Endothelial cell of umbilical vein (primary cell): Measurements from ENCODE around the gene LRRC27.

Experiments
- CTCF ChIP-seq, 2 donors: IDR thresholded peaks; 1 replicate in 1 of 2; 2 replicates in 1 of 2; pipeline ENCODE4 v1.5.1; 2011; ENCODE audit warnings: low read length in 2 of 2, mild to moderate bottlenecking in 2 of 2, moderate library complexity in 2 of 2, control low read depth in 1 of 2, inconsistent platforms in 1 of 2, low read depth in 1 of 2; ENCODE audit not compliant: insufficient read depth in 1 of 2; ENCODE audit errors: extremely low read depth in 1 of 2
- TF ChIP-seq, protein P1 (sequence below): IDR thresholded peaks from 2 replicates; pipeline ENCODE4 v1.6.1; 2011; ENCODE audit not compliant: insufficient read depth, insufficient read length

DNA sequence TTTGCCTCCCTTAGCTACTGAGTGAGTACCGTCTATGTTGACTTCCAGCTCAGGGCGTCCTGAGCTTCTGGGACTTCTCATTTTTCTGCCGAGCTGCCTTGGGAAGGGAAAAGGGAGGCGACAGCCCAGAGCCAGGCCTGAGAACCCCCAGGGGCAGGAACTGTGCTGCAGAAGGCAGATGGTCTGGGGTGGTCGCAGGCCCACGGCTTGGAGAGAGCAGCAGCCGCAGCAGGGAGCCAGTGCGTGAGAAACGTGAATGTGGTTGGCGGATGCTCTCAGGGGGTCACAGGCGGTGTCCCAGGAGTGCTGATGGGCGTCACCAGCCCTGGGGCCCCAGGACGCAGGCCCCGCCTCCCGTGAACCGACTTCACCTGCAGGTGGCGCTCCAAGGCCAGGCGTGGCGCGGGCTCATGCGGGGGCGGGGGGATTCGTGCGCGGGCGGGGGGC, 55.8 kb downstream of the LRRC27 start:
- peak; percentile 40 to 79 for TF ChIP-seq CTCF (IDR thresholded peaks at IDR 0.05; ENCODE audit: extremely low read depth in 1 of 2, insufficient read depth in 1 of 2, low read depth in 1 of 2, low read length in 2 of 2)
- TF ChIP-seq, protein P1, sequence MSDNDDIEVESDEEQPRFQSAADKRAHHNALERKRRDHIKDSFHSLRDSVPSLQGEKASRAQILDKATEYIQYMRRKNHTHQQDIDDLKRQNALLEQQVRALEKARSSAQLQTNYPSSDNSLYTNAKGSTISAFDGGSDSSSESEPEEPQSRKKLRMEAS, result no peak
